HG03521 (cell line): ENCODE results near the gene SP3.

Experiments
- ATAC-seq: cut with Tn5 transposase; IDR thresholded peaks from one replicate; pipeline ENCODE4 v1.9.1; 2021; ENCODE audit warnings: mild to moderate bottlenecking, moderate library complexity; ENCODE audit not compliant: unreplicated experiment

SP3 gene

DNA sequence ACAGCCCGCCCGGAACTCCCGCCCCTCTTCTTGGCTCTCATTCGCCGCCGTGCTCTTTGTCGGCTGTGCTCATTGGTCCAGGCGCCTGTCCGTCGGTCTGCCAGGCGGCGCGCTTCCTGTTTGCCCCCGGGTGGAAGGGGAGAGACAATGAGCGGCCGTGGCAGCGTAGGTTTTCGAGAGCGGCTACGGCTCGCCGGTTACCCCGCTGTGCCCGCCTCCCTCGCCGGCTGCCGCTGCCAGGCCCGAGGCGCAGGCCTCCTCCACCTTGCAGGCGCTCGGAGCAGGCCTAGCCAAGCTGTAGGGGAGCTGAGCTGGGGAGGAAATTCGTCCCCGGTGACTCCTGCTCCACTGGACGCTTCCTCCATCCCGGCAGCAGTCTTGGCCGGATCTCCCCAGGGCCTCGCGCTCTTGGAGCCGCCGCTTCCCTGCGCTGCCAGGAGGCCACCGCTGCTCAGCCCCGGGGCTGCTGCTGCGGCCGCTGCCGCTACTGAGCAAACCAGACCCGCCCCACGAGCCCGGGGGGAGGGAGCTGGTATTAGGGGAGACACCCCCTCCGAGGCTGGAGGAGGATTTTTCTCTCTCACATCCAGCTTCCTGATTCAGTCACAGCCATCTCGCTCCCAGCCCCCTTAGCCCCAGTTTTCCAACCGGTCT is at the start of gene SP3:
TSS of gene SP3 (minus strand) at position 2 of the 654 bp plus-strand sequence. CDS start 202 bp downstream, outside the sequence.
- ATAC-seq, result peak; percentile 68

- ATAC-seq, result no peak
Measured at GRCh38 chr2:174014699-174015070, 49.5 kb upstream of the SP3 start.

DNA sequence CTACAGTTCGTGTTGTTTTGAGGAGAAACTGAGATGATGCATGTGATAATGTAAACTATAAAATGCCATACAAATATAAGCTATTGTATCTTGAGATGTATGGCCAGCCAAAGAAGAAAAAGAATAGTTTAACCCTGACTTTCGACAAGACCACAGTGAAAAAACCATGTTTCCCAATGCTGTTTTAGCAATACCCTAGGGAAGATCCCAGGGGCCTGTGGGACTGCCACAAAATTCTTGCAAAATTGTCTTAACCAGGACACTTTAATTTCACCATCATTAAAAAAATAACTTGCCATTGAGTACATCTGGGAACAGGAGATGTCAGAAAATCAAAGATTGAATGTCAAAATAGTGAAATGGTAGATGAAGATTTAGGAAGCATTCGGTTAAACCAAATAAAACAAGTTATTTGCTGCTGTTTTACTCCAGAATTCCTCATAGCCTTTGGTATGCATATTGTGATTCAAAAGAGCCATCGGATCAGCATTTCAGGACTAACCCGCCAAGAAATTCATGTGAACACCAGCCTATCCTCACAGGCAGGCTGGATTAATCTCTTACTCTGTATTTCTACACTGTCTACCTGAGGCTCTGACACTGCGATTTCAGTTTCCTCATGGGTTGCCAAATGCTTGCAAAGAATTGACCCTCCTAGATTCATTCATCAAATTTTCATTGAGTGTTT is 49.0 kb upstream of the SP3 start:
- ATAC-seq, result no peak

DNA sequence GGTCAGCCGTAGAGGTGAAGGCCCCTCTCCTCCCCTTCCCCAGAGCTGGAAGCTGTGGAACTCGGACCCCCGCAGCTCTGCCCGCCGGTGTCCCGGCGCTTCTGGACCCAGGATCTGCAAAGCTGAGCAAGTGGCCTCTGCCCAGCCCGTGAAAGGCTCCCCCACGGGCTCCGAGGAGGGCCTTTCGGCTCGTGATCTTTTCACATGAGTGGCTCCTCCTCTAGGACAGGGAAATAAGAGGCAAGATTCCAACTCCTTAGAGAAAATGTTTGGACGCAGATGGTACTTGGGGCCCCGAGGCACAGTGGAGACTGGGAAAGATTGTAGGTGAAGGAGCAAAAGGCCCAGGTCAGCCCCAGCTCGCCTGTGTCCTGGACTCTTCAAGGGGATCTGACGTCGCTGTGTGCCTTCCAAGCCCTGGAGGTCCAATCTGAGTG is 48.2 kb upstream of the SP3 start:
- ATAC-seq, result no peak

DNA sequence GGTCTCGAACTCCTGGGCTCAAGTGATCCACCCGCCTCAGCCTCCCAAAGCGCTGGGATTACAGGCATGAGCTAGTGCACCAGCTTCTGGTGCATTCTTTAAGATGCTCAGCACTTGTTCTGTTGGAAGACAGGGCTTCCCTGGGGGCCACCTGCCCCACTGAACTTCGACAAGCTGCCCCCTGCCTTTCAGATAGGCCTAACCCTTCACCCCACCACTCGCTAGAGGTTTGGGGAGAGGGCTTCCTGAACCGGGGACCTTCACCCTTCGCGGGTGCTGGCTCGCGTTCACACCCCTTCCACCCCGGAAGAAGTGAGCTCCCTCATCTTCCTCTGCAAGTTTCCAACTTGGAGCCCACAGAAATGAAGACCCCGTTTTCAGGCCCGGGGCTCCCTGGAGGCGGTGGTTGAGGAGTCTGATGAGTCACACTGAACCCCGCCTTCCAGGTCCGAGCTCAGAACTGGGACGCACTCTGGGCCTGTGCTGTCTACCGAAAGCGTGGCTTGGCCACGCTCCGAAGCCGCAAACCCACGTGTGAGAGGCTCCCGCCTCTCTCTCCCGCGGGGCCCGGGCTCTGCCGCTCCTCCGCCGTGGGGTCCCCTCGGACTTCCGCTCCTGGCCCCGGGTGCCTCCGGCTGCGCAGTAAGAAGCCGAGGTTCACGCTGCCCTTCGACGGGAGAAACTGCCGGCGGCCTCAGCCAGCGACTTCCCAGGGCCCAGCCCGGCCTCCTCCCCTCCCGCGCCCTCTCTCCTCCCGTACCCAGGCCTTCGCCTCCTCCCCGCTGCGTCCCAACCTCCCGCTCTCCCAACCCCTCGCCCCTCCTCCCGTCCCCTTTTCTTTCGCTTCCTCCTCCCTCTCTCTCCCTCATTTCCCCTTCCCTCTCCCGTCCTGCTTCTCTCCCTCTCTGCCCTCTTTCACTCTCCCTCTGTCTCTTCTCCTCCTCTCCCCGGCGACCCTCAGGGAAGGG is 47.5 kb upstream of the SP3 start:
- no peak for ATAC-seq

GRCh38 chr2:174011796-174012195 is 46.6 kb upstream of the SP3 start:
- ATAC-seq, result no peak

DNA sequence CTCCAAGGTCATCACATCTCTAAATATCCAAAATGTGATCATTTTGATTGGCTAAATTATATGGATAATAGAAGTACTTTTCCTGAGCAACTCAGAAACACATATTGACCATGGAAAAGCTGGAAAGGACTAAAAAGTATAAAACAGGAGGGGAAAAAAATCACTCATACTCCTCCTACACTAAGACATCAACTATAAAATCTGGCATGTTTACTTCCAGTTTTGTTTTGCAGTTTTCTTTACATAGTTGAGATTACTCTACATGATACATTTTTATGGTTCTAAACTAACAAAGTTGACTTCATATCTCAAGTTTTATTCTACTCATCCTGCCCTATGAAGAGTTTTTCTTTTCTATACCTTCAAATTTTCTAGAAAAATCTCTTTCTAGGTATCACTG is 46.0 kb upstream of the SP3 start:
- ATAC-seq, result no peak

DNA sequence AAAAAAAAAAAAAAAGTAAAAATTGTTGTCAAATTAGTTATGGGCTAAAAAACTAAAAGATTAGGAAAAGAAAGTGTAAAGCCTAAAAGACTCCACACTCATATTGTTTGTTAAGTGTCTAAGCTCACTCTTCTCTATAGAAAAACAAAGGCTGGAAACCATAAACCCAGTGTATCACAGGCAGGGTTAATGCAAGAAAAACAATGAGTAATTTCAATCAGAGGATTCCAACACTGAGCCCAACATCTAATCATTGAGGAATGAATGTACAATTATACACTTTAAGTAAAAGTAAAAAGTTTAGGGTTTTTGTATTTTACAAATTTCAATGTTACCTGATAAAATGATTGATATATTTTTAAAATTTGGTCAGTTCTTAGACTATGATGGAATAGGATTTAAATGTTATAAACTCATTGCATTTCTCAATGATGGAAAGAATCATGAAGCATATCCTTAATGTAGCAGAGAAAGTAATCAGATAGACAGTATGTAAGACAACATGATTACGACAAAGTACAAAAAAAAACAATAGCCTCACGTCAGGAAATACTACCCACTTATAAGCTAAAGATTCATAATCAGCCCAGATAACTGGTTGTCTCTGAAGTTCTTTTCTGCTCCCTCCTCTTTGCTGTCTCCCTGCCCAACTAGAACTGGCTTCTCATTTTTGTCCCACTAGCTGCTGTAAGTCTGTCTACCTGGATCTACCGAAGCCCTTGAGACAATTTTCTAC is 44.5 kb upstream of the SP3 start:
- no peak for ATAC-seq

DNA sequence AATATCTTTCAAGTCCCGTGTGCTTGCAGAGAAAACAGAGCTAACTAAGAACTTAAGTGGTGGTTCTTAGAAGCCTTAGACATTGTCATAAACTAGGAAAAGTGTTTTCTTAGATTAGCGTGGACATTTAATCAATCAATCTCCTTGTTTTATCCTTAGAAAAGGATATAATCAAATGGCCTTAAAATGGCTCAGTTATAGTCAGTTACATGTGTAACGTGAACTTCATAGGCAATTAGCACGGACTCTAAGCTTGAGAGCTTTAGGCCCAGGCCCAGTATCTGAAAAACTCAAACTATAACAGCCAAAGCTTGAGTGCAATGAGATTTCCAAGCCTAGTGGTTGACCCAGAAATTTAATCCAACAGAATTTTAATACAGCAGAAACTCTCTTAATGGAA is 43.5 kb upstream of the SP3 start:
- ATAC-seq, result no peak

GRCh38 chr2:174007010-174007409 is 41.8 kb upstream of the SP3 start:
- ATAC-seq, result no peak

DNA sequence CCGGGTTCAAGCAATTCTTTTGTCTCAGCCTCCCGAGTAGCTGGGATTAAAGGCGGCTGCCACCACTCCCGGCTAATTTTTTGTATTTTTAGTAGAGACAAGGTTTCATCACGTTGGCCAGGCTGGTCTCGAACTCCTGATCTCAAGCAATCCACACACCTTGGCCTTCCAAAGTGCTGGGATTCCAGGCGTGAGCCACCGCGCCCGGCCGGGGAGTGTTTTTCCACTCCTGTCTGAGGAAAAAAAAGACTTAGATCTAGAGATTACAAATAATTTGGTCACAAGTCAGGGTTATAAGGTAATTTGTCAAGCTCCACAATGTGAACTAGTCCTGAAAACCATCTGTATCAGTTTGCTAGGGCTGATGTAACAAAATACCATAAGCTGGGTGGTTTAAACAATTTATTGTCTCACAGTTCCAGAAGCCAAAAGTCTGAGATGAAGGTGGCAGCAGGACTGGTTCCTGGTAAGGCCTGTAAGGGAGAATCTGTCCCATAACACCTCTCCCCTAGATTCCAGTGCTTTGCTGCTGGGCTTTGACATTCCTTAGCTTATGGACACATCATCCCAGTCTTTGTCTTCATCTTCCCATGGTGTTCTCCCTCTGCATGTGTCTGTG is 40.7 kb upstream of the SP3 start:
- ATAC-seq, result no peak

DNA sequence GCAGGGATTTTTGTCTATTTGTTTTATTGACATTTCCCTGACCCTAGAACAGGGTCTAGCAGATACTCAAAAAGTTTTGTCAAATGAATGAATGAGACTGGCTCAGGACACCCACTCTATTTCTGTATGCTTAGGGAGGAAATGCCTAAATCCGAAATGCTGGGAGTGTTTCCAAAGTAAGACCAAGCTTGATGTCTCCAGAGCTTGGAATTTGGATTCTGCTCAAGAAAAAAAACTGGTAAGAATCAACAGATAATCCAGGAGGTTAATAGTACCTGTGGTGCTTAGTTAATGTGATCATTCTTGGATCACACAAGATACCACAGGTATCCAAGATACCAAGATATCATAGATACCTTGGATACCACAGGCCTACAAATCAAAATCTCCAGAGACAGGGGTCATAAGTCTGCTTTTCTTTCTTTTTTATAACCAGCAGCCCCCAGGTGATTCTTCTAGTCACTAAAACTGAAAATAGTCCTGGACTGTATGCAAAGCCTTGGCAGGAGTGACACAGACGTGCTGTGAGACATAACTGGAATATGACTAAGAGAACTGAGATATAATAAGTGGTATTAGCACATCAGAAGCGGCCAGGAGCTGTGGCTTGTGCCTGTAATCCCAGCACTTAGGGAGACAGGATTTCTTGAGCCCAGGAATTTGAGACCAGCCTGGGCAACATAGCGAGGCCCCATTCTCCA is 39.9 kb upstream of the SP3 start:
- ATAC-seq, result peak; percentile 54

DNA sequence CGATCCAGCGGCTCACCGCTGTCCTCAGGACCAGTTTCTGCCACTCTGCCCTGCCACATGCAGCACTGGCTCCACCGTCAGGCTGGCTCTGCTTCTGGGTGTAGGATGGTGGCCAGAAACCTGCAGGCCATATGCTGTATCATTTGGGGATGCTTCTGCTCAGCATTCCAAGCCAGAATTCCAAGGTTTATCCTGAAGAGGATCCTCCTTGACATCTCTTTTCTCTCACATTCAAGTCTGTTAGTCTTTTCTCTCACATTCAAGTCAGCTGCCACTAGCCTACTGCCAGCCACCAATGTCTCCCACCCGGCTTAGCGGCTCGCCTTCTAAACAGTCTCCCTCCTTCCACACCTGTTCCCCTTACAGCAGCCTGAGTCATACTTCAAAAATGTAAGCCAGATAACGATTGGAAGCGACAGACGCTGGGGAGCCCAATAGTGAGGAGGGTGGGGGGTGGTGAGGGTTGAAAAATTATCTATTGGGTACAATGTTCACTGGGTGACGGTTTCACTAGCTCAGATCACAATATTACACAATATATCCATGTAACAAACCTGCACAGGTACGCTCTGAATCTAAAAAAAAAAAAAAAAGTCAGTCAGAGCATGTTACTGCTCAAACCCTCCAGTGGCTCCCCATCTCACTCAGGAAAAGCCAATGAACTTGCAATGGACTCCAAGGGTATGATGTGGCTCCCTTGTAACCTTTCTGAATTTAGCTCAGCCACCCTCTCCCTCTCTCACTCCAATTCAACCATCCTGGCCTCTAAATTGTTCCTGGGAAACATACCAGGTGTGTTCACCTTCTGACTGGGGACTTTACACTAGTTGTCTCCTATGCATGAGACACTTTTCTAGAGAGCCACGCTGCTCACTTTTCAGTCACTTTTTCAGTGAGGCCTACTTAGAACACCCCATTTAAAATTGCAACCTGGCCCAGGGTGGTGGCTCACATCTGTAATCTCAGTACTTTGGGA is 38.8 kb upstream of the SP3 start:
- no peak for ATAC-seq

- ATAC-seq, result no peak
Measured at GRCh38 chr2:174002679-174003078, 37.5 kb upstream of the SP3 start.

DNA sequence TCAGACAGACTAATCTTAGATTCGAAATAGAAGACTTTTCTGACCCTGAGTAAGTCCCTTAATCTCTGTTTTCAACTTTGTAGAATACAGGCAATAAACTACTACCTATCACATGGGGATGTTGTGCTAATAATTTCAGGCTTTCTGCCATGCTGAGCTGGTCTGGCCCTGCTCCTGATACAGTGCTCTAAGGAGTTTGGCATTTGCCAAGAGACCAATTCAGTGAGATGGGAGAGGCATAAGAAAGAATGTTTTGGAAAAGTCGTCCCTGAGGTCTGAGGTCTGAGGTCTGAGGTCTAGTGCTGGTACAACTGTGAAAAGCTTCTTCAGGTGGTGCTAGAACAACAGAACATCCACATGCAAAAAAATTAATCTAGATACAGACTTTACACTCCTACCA is 35.9 kb upstream of the SP3 start:
- ATAC-seq, result no peak

DNA sequence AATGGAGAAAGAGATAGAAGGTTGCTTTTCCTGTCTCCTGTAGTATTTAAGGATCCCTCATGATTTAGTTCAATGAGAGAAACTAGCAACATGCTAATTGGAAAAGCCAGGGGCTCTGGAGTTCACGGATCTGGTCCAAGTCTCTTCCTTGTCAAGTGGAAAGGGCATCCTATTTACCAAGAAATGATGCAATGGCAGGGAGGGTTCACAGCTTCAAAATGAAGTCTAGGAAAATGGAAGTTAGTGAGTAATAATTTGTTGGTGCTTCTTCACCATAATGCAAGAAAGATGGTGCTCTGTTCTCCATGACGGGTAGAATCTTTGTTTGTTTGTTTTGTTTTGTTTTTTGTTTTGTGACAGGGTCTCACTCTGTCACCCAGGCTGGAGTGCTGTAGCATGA is 34.6 kb upstream of the SP3 start:
- no peak for ATAC-seq

GRCh38 chr2:173999272-173999671 is 34.1 kb upstream of the SP3 start:
- ATAC-seq, result no peak

DNA sequence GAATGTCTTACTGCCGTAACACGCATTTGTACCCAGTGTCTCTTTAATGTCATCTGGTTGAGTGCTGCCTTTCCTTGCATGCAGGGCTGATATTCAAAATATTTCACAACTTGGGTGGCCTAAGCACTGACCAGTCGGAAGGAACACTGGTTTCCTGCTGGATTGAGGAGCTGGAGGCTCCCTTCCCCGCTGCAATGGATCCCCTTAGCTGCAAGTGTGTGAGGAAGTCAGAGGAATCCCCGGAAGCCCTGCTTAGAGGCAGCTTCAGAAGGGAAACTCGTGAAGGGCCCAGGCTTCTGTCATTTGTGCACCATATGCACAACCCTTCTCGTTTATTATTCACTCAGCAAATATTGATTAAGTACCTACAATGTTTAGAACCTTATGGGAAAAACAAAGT is 33.2 kb upstream of the SP3 start:
- ATAC-seq, result no peak

DNA sequence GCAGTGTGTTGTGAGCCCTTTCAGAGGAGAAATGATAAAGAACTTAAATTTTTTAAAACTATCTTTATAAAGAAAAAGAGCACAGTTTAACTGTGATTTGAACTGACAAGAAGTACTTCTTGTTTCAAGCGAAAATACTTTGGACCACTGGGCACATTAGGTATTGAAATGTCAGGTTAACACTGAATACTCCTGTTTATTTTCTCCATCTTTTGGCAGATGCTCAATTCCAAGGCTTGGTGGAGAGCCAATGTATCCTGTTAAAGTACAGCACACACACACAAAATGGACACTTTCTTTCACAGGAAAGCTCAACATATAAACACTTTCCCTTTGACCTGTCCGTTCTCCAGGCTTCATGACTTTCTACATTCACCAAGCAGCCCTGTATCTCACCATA is 32.6 kb upstream of the SP3 start:
- ATAC-seq, result no peak
